ENCODE data around the gene PSAT1. TPM values are rescaled to one million over a fixed set of nuclear protein-coding genes. Genes with fewer than 3 reads are reported as not detected.

Gene PSAT1
- total RNA-seq, 1 experiment from 2014 or later, result 45.6 TPM

GRCh38 chr9:78289474-78289873 lies 7.5 kb upstream of the PSAT1 start:
- CTCF ChIA-PET, result no interaction called here
- ATAC-seq (no peak), DNase-seq (no peak)
- H3K27ac ChIP-seq (ENCODE audit: low read length), result no peak overlapping the region
- H3K79me2 ChIP-seq (ENCODE audit: low read length), result no peaks in the 10 kb centered on the region
- H3K4me2 ChIP-seq (ENCODE audit: low read length), result no peak overlapping the region
- no peaks in the 10 kb centered on the region for H3F3A ChIP-seq (ENCODE audit: low read length, unreplicated experiment)
- no peaks in the 10 kb centered on the region for H3K9me3 ChIP-seq (ENCODE audit: low read length)
- H3K4me1 ChIP-seq (ENCODE audit: insufficient read depth, low read length), result no peaks in the 10 kb centered on the region
- no peak overlapping the region for H2AFZ ChIP-seq (ENCODE audit: low read length)
- no peak overlapping the region for H3K4me3 ChIP-seq (ENCODE audit: low read length)
- H3K9ac ChIP-seq (ENCODE audit: low read length), result no peak overlapping the region
- no TSS peak for BruUV-seq (replicated peaks)
- H3K9me2 ChIP-seq (replicated peaks; ENCODE audit: low read length), result no peaks in the 10 kb centered on the region
- no peaks in the 10 kb centered on the region for H3K36me3 ChIP-seq (ENCODE audit: low read depth, low read length)
- POLR2A ChIA-PET (ENCODE audit: unreplicated experiment), result no interaction called here
- intact Hi-C loops (cut with micrococcal nuclease), result no loop called here
- no peaks in the 10 kb centered on the region for H3K27me3 ChIP-seq (ENCODE audit: low read length)
- TF ChIP-seq EZH2 (IDR thresholded peaks at IDR 0.05; ENCODE audit: low read length, unreplicated experiment) (no peak), CTCF (conservative IDR thresholded peaks at IDR 0.05; ENCODE audit: low read depth, low read length) (no peak), EZH2phosphoT487 (IDR thresholded peaks at IDR 0.05; ENCODE audit: borderline replicate concordance, low read length) (no peak)
- no peaks in the 10 kb centered on the region for H4K20me1 ChIP-seq (ENCODE audit: low read length)

DNA sequence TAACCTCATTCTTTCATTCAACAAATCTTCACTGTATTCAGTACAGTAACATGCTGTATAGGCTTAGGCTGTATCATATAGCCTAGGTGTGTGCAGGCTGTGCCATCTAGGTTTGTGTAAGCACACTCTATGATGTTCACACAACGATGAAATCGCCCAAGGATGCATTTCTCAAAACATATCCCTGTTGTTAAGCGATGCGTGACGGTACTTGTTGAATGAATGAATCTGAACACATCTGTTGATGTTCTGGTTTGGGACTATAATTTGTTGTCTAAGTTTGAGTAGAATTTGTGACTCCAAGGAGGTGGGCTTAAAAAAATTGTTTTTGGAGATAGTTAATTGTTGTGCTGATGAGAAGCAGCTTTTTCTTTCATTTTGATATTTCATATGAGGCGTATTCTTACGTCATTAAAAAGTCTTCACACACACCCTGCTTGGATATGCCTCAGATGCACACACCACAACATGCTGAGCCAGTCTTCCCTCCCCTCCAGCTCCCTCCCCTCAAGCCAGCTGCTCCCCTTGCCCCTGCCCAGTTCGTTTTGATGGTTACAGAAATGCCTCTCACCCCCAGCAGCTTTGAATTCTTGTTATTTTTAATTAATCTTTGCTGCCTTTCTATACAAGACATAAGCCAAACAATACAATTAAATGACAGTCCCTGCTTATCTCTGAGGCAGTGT lies 5.5 kb upstream of the PSAT1 start:
- Histone ChIP-seq H3K4me1 (ENCODE audit: insufficient read depth, low read length) (peaks cover 7% of the 10 kb centered on the region), H3K36me3 (ENCODE audit: low read depth, low read length) (no peaks in the 10 kb centered on the region), H3K27me3 (ENCODE audit: low read length) (no peaks in the 10 kb centered on the region), H3K9me3 (ENCODE audit: low read length) (no peaks in the 10 kb centered on the region), H3K9ac (ENCODE audit: low read length) (no peak overlapping the region), H3K4me3 (ENCODE audit: low read length) (no peak overlapping the region), H3F3A (ENCODE audit: low read length, unreplicated experiment) (no peaks in the 10 kb centered on the region), H3K27ac (ENCODE audit: low read length) (no peak overlapping the region), H2AFZ (ENCODE audit: low read length) (no peak overlapping the region), H3K79me2 (ENCODE audit: low read length) (no peaks in the 10 kb centered on the region), H3K4me2 (ENCODE audit: low read length) (no peak overlapping the region), H3K9me2 (replicated peaks; ENCODE audit: low read length) (no peaks in the 10 kb centered on the region), H4K20me1 (ENCODE audit: low read length) (no peaks in the 10 kb centered on the region)
- BruUV-seq (replicated peaks), result no TSS peak
- no peak for ATAC-seq
- CTCF ChIA-PET, result no interaction called here
- intact Hi-C loops (cut with micrococcal nuclease), result no loop called here
- POLR2A ChIA-PET (ENCODE audit: unreplicated experiment), result no interaction called here
- TF ChIP-seq CTCF (conservative IDR thresholded peaks at IDR 0.05; ENCODE audit: low read depth, low read length) (no peak), EZH2phosphoT487 (IDR thresholded peaks at IDR 0.05; ENCODE audit: borderline replicate concordance, low read length) (no peak), EZH2 (IDR thresholded peaks at IDR 0.05; ENCODE audit: low read length, unreplicated experiment) (no peak)
- no peak for DNase-seq

- Histone ChIP-seq H3K9me3 (ENCODE audit: low read length) (no peaks in the 10 kb centered on the region), H3K79me2 (ENCODE audit: low read length) (peaks cover under 1% of the 10 kb centered on the region; the same call in 1 of the 2 replicates), H3K4me3 (ENCODE audit: low read length) (no peak overlapping the region), H3K36me3 (ENCODE audit: low read depth, low read length) (no peaks in the 10 kb centered on the region), H3K4me1 (ENCODE audit: insufficient read depth, low read length) (peaks cover 7% of the 10 kb centered on the region), H3K4me2 (ENCODE audit: low read length) (no peak overlapping the region), H4K20me1 (ENCODE audit: low read length) (no peaks in the 10 kb centered on the region), H3K27ac (ENCODE audit: low read length) (no peak overlapping the region), H2AFZ (ENCODE audit: low read length) (no peak overlapping the region), H3K27me3 (ENCODE audit: low read length) (no peaks in the 10 kb centered on the region), H3K9ac (ENCODE audit: low read length) (no peak overlapping the region), H3K9me2 (replicated peaks; ENCODE audit: low read length) (no peaks in the 10 kb centered on the region), H3F3A (ENCODE audit: low read length, unreplicated experiment) (no peaks in the 10 kb centered on the region)
- intact Hi-C loops (cut with micrococcal nuclease), result no loop called here
- BruUV-seq (replicated peaks), result no TSS peak
- ATAC-seq, result no peak
- ChIA-PET POLR2A (ENCODE audit: unreplicated experiment) (no interaction called here), CTCF (no interaction called here)
- TF ChIP-seq EZH2phosphoT487 (IDR thresholded peaks at IDR 0.05; ENCODE audit: borderline replicate concordance, low read length) (no peak), EZH2 (IDR thresholded peaks at IDR 0.05; ENCODE audit: low read length, unreplicated experiment) (no peak)
- no peak for DNase-seq
These were observed 4.9 kb upstream of the PSAT1 start for GRCh38 chr9:78292026-78292425.
